Measurements from ENCODE around the gene GPR37L1.

- no peak for TF ChIP-seq CEBPB (IDR thresholded peaks at IDR 0.05)
- TF ChIP-seq EP300 (IDR thresholded peaks at IDR 0.05; ENCODE audit: borderline replicate concordance) = no peak
- no peak for TF ChIP-seq FOXM1 (IDR thresholded peaks at IDR 0.05; ENCODE audit: borderline replicate concordance, low read depth)
- TF ChIP-seq TAF1 (IDR thresholded peaks at IDR 0.05; ENCODE audit: low read depth) = no peak
- TF ChIP-seq TEAD4 (IDR thresholded peaks at IDR 0.05) = no peak
- no peak for TF ChIP-seq YY1 (IDR thresholded peaks at IDR 0.05; ENCODE audit: low read depth)
- TF ChIP-seq RAD21 (IDR thresholded peaks at IDR 0.05; ENCODE audit: low read depth) = no peak
- TF ChIP-seq MAX (IDR thresholded peaks at IDR 0.05) = no peak
- TF ChIP-seq REST (IDR thresholded peaks at IDR 0.05; ENCODE audit: low read depth) = no peak
- no peak for TF ChIP-seq CREB1 (IDR thresholded peaks at IDR 0.05; ENCODE audit: low read depth)
- no peak for TF ChIP-seq EGR1 (IDR thresholded peaks at IDR 0.05)
- no peak for TF ChIP-seq TCF12 (IDR thresholded peaks at IDR 0.05; ENCODE audit: low read depth)
- TF ChIP-seq NFIC (IDR thresholded peaks at IDR 0.05) = no peak
- no peak for TF ChIP-seq ZBTB7A (IDR thresholded peaks at IDR 0.05; ENCODE audit: low read depth)
These were observed 7.0 kb downstream of the GPR37L1 start for GRCh38 chr1:202129453-202130296.
